Activated CD4-positive, alpha-beta T cell treated with anti-CD3 and anti-CD28 coated beads, Interleukin-2, amount 50 U/mL, for 16 hours (primary cell): ENCODE measurements around the gene CEP192.
A peak's percentile ranks its signal among the peaks of the same experiment; 100 is the strongest.

Source experiments
- DNase-seq: peaks from one replicate; pipeline ENCODE4 v3.0.0-alpha.2; 2020

The CEP192 gene

DNA sequence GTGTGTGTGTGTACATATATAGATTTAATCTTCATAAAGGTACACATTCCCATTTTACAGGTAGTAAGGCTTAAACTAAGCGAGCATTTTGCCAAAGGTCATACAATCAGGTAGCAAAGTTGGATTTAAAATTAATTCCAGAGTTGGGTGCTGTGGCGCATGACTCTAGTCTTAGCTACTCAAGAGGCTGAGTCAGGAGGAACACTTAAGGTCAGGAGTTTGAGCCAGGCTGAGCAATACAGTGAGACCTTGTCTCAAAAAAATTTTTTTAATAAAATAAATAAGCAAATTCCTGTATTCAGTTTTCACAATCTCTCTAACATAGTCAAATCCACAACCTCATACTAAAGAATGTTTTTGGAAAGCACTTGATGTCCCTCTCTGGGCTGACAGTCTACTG lies 115.9 kb downstream of the CEP192 start:
- no peak for DNase-seq

GRCh38 chr18:13108330-13108729 lies 117.2 kb downstream of the CEP192 start:
- no peak for DNase-seq

DNA sequence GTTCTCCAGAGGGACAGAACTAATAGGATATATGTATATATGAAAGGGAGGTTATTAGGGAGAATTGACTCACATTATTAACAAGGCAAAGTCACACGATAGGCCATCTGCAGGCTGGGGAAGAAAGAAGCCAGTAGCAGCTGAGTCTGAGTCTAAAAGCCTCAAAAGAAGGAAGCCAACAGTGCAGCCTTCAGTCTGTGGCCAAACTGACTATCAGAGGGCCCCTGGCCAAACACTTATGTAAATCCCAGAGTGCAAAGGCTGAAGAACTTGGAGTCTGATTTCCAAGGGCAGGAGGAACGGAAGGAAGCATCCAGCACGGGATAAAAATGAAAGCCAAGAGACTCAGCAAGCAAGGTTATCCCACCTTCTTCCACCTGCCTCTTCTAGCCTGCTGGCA lies 119.4 kb downstream of the CEP192 start:
- no peak for DNase-seq

DNA sequence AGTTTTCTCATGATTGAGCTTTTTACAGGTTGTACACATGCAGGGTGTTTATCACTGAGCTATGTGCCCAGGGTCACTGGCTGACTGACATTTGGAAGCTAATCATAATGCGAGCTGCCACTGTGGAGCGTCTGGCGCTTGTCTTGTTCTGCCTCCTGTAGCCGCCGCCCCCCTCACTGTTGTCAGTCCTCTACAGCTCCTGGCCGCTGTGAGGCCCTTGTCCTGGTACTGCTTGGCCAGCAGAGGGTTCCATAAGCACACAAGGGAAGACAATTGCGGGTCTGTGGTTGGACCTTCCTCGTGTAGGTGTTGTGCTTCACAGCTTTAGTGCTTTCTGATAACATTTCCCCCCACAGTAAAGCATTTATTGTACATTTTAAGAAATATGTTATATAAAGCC lies 121.8 kb downstream of the CEP192 start:
- no peak for DNase-seq

GRCh38 chr18:13120255-13120654 lies 129.1 kb downstream of the CEP192 start:
- DNase-seq = no peak

GRCh38 chr18:13120983-13121441 lies 129.8 kb downstream of the CEP192 start:
- no peak for DNase-seq

DNA sequence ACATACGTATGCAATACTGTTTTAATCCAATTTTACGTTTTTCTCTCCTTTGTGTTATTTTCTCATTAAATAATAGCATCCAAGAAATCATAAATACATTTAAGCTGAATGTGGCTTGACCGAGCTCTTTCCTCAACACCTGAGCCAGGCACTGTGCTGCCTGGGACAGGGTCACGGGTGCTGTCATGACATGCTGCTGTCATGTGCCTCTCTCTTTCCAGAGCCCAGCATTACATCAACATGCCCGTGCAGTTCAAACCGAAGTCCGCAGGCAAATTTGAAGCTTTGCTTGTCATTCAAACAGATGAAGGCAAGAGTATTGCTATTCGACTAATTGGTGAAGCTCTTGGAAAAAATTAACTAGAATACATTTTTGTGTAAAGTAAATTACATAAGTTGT lies 133.2 kb downstream of the CEP192 start:
- no peak for DNase-seq

DNA sequence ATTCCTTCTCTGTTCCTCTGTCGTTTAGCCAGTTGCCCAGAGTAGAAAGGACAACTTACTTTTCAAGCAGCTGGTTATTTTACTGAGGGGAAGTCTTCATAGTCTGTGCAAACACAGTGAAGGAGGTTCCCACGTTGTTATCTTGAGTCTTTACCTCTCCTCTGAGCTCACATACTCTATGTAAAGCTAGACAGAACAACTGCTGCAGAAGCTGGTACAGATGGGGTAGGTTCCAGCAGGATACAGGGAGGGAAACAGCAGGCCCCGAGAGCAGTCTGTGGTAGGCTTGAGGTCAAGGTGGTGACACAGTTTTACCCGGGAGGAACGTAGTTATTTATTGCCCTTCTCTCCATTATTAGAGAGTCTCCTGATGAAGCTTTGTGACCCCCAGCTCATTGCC lies 134.0 kb downstream of the CEP192 start:
- no peak for DNase-seq

DNA sequence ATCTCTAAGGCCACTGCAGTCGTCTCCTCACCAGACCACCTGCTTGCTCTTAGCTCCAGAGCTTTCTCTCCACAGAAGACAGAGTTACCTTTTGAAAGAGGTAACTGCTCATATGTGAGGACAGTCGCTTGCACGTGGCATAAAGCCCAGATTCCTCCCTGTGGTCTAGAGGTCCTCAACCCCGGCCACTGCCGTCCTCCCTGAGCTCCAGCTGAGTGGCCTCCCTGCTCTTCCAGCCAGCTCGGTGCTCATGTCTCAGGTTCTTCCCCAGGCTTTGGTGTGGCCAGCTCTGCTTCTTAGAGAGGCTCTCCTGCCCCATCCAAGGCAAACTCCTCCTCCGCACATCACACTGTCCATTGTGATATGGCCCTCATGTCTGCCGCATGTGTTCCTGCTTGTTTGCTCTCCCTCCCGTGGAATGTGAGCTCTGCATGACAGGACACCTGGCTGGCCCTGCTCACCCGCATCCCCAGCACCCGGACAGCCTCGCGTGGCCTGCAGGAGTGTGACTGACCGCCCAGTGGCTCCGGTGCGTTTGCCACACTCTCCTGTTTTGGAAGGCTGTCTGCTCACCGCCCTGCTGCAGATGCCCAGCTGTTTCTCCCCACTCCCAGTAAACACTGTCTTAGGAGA lies 135.9 kb downstream of the CEP192 start:
- DNase-seq = no peak

DNA sequence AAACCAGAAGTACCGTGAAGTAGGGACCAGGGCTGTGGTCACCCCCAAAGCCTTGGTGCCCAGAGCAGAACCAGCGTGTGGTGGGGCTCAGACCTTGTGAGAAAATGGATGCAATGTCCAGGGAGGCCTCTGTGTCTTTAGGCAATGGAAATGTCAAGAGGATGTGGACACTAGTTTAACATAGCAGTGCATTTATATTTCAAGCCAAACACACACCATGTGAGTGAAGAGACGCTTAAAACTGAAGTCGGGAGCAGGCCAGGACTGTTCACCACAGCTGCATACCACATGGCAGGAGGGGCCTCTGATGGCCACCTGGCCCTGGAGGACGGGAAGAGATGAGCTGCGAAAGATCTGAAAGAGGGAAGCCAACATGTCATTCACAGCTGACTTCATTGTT lies 140.1 kb downstream of the CEP192 start:
- DNase-seq = no peak

GRCh38 chr18:13134551-13135401 lies 143.6 kb downstream of the CEP192 start:
- no peak for DNase-seq

DNA sequence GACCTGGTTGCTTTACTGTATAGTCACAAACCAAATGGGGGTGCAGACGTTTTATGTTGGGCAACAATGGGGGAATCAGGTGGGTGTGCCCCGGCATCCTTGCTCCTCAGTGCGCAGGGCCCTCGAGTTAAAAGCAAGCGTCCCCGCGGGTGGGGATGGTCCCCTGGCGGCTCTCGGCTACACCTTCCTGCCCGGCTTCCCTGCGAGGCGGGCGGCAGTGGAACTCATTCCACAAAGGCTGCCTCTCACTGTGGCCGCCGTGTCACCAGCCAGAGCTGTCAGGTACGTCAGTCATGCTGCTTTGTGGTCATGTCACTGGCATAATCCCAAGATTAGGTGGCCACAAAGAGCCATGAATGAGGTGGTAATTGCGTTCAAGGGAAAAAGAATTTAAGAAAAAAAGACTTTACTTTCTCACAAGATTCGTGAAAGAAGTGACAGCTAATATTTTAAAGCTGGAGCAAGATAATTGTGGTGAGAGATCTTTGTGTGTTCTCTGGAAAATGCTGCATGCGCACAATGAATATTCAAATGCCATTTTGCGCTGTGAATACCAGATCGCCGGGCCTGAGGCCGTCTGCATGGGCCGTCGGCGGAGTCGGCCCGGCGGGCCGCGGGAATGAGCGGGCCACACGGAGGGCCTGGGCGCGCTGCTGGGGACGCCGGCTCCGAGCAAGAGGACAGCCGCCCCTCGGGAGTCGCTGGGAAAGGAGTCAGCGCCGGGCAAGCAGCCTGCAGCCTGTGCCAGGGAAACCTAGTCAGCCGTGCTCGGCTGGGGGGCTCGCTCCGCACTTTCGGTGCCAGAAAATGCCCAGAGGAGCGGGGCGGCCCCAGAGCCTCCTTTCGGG lies 145.1 kb downstream of the CEP192 start:
- peak; percentile 41 for DNase-seq

DNA sequence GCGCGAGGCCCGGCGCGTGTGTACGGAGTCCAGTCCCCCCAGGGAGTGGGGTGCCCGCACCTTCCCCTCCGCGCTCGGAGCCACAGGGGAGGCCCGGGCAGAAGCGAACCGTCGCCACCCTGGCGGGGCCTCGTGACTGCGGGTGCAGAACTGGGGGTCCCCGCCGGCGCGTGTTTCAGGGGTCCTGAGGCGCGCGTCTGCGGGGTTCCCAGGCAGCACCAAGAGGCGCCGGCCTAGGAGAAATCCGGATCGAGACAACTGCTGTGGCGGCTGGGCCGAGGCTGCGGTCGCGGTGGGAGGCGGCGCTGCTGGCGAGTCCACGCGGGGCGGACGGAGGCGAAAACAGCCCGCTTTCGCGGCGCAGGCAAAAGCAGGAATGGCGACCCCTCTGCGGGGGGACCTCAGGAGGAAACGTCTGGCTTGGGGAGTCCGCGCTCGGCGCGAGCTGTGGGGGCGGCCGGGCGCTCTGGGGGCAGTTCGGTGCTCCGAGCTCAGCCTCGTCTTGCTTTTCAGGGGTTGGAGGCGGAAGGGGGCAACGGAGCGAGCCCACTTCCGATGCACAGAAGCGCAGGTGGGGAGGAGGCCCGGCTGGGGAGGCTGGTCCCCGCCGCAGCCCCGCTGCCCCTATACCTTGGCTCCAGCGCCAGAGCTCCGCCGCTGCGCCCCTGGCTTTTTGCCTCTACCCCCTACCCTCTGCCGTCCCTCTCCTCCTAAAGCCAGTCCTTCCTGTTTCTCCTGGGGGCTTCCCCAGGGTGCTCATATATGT lies 145.9 kb downstream of the CEP192 start:
- peak; percentile 28 for DNase-seq

DNA sequence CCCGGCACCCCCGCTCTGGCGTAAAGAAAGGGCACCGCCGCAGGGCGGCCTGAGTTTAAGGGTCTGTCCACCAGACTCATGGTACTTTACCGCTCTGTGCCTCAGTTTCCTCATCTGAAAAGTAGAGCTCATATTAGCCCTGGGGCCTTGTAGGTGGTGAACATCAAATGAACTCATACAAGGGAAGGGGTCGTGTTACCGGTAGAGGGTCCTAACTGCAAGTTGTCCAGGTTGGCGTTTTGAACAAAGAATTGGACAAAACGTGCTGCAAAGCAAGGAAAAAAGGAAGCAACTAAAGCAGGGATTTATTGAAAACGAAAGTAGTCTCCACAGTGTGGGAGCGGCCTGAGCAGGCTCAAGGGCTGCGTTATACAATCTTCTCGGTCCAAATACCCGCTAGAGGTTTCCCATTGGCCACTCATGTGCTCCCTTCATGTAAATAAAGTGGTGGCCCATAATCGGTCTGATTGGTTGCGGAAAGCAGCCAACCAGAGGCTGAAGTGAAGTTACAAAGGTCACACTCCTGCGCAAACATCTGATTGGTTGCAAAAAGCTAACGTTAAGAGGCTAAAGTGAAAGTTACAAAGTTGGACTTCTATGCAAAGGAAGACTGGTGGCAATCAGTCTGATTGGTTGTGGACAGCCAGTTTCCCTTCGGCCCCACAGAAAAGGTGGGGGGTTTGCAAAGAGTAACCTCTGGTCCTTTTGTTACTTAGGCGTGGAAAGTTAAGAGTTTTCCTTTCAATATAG lies 146.7 kb downstream of the CEP192 start:
- DNase-seq = peak; percentile 87

GRCh38 chr18:13138420-13139139 lies 147.4 kb downstream of the CEP192 start:
- no peak for DNase-seq

DNA sequence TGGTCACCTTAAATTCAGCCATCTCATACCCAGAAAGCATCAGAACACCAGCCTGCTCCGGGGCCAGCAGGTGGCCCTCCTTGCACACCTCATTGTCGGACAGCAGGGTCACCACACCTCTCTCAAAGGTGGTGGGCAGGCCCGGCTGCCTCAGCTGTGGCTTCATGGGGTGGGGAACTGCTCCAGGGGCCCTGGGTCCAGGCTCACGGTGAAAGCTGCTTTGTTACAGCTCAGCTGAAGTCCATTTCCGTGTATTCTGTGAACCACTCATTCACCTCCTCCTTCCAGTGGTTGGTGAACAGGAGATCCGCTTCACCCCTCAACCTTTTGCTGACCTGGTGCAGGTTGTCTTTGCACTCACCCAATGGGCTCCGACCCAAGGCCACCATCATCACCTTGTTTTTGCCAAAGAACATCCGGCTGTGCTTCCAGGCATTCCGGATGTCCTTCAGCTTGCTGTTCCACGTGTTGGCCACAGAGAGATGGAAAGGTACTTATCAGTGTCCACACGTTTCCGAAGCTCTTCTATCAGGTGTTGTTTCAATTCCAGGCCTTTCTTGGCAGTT lies 148.8 kb downstream of the CEP192 start:
- DNase-seq = no peak

GRCh38 chr18:13141209-13141608 lies 150.0 kb downstream of the CEP192 start:
- DNase-seq = no peak

DNA sequence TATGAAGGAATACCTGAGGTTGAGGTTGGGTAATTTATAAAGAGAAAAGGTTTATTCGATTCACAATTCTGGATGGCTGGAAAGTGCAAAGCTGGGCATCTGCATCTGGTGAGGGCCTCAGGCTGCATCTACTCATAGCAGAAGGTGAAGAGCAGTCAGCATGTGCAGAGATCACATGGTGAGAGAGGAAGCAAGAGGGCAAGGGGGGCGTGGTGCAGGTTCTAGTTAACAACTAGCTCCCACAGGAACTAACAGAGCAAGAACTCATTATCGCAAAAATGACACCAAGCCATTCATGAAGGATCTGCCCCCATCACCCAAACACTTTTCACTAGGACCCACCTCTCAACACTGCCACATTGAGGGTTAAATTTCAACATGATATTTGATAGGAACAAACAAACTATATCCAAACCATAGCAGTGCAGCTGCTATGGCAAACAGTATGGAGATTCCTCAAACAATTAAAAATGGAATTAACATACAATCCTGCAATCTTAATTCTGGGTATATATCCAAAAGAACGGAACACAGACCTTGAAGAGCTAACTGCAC lies 154.6 kb downstream of the CEP192 start:
- DNase-seq = no peak

GRCh38 chr18:13147130-13147529 lies 156.0 kb downstream of the CEP192 start:
- DNase-seq = no peak

- no peak for DNase-seq
Observed at GRCh38 chr18:13151656-13152055, 160.5 kb downstream of the CEP192 start.

GRCh38 chr18:13158428-13158827 lies 167.3 kb downstream of the CEP192 start:
- DNase-seq = no peak
